Activated CD8-positive, alpha-beta memory T cell treated with anti-CD3 and anti-CD28 coated beads, Interleukin-2, amount 50 U/mL, for 4 hours (primary cell): Measurements from ENCODE around the gene LSP1.
"Not testable (repeated sequence)": the region's sequence is repeated elsewhere in the genome, so short reads cannot be mapped to it uniquely, and the experiment has no call there.

ENCODE experiments used
- DNase-seq: peaks from one replicate; pipeline ENCODE4 v3.0.0-alpha.2; 2020

The LSP1 gene

DNA sequence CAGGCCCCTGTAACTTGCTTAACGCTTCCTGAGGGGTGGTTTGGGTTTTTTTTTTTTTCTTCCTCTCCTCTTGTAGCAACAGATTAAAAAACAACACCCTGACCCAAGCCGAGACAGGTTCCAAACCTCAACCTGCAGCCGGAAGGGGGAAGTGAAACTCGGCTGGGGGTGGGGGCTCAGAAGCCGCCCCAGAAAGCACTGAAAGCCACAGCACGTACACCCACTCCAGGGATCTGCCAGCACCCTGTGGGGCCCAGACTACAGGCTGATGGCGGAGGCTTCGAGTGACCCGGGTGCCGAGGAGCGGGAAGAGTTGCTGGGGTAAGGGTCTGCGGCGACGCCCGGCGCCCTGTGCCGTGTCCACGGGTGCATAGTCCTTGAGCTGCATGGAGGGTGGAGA lies at the start of gene LSP1:
Gene LSP1, plus strand, starts transcription at position 208 of the 400 bp plus-strand sequence. Its CDS starts 61 bp downstream, at position 269.
- peak; percentile 72 for DNase-seq

DNA sequence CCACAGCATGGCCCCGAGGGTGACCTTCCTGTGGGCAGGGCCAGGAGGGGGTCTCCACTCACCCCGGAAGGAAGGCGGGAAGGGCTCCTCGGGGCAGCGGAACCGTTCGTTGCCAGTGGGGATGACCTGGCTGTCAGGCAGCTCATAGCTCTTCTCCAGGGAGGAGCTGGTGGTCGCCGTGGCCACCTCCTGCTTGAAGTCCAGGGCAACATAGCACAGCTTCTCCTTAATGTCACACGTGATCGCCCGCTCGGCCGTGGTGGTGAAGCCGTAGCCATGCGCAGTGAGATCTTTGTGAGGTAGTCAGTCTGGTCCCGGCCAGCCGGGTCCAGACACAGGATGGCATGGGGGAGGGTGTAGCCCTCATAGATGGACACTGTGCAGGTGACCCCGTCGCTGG lies 49.6 kb upstream of the LSP1 start:
- DNase-seq: no peak

GRCh38 chr11:1803835-1804519 lies 48.9 kb upstream of the LSP1 start:
- not testable (repeated sequence) for DNase-seq

GRCh38 chr11:1805525-1805924 lies 47.4 kb upstream of the LSP1 start:
- no peak for DNase-seq

- no peak for DNase-seq
These were observed 45.5 kb upstream of the LSP1 start for GRCh38 chr11:1807264-1807995.

DNA sequence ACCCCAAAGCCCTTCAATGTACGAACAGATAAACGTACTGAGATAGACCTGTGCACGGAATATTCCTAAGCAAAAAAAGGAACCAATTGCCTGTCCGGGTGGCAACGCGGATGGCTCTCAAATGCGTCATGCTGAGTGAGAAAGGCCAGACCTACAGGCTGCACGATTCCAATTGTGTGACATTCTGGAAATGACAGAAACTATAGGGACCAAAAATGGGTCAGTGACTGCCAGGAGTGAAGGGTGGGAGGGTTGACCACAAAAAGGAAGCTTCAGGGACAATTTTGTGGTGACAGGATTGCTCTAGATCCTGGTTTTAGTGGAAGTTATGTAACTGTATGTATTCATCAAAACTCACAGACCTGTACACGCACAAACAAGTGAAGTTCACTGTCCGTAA lies 42.1 kb upstream of the LSP1 start:
- DNase-seq: no peak

GRCh38 chr11:1812274-1812673 lies 40.6 kb upstream of the LSP1 start:
- no peak for DNase-seq

- no peak for DNase-seq
These were observed 40.1 kb upstream of the LSP1 start for GRCh38 chr11:1812801-1813200.

- not testable (repeated sequence) for DNase-seq
These were observed 39.5 kb upstream of the LSP1 start for GRCh38 chr11:1813356-1813755.

- no peak for DNase-seq
These were observed 38.2 kb upstream of the LSP1 start for GRCh38 chr11:1814691-1815090.

- DNase-seq: no peak
These were observed 37.6 kb upstream of the LSP1 start for GRCh38 chr11:1815311-1815710.

GRCh38 chr11:1815751-1816150 lies 37.1 kb upstream of the LSP1 start:
- DNase-seq: no peak

DNA sequence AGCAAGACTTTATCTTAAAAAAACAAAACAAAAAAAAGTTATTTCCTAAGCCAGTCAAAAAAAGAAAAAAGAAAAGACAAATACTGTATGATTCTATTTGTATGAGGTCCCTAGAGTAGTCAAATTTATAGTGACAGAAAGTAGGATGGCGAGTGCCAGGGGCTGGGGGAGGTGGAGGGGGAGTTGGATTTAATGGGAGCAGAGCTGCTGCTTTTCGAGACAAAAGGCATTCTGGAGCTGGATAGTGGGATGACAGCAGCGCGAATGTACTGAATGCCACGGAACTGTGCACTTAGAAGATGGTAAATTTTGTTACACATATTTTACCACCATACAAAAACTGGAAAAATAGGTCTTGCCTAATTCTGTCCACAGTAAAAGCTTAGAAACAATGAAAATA lies 35.9 kb upstream of the LSP1 start:
- no peak for DNase-seq

DNA sequence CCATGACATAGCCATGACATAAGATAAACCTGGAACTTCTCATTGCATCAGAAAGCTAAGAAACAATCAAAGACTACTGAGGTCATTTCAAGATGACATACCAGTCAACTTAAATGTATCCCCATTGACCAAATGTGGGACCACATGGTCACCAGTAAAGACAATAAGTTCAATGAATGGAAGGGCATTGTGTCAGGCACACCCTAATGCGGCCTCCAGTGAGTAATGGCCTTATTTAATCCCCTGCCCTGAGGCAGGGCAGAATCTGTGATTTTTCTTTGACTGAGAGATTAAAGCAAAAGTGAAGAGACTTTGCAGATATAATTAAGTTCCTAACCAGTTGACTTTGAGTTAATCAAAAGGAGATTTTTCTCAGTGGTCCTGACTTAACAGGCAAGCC lies 35.4 kb upstream of the LSP1 start:
- no peak for DNase-seq

DNA sequence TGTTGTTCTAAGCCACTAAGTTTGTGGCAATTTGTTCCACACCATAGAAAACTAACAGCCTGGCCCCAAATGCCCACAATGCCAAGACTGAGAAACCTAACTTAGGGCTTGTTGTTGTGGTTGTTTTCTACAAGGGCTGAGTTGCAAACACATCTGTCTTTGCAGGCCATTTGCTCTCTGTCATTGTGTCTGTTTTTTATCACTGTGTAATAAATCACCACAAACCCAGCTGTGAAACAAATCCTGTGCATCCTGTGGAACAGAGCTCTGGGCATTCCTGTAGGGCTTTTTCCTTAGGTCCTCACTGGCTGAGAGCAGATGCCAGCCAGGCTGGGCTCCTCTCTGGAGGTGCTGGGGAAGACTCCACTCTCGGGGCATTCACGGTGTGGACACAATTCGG lies 33.8 kb upstream of the LSP1 start:
- no peak for DNase-seq

DNA sequence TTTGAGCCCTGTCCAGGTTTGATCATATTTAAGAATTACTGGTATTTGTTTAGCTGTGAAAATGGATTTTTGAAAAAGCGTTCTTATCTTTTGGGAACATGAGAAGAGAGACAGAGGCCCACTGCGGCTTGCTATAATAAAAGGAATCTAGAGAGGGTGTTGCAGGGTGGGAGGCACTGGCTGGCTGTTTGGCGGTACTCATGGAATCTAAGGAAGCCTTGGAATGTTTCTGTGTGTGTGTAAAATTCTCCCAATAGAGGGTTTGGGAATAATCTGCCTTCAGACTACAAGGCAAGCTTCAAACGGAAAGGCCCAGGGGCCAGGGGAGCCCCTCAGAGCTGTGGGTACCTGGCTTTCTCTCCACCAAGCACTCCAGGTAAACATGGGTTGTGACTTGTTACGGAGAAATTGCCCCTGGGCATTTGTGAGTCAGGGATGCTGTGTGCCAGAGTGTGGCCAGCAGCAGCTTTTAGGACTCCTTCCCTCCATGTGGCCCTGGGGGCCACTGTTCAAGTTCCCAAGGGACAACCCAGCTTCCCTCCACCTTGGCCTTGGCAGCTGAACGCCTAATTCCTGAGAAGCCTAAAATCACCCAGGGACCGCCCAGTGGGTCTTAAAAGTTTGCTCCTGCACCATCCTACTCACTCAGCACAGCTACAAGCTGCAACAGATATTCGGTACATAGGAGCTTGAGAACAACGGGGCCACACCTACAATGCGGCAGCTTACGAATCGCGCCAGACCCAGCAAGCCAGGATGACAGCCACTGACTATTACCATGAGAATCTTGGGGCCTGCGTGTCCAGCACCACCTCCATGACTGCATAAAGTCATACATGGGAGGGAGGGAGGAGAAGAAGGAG lies 32.2 kb upstream of the LSP1 start:
- no peak for DNase-seq

- no peak for DNase-seq
These were observed 31.3 kb upstream of the LSP1 start for GRCh38 chr11:1821562-1821961.

DNA sequence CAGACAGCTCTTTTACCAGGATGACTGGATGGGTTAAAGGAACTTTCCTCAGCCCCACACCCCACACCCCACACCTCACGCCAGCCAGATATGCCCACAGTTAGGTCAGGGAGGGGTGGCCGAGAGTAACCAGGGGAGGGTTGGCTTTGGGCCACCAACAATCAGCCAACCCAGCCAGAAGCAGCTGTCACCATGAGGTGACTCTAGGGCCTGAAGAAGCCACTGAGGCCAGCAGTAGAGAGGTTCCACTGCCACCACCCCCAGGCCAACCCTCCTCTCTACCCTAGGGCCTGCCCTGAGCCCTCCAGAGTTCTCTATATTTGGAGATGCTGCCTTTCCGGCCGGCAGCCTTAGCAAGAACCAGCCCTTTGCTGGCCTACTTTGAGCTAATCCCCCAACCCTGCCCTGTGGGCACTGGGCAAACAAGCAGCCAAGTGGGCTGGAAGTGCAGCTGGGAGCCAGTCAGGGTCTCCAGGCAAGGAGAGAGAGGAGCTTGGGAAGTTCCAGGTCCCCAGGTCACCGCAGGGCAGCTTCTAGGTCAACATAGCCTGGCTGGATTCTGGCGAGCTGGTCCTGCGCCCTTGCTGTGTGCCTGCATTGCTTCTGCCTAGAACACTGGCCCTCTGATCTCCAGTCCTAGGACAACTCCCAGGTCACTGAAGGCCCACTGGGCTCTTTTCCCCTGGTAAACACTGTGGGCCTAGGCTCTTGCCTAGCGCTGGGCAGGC lies 30.1 kb upstream of the LSP1 start:
- DNase-seq: no peak

- DNase-seq: no peak
These were observed 29.3 kb upstream of the LSP1 start for GRCh38 chr11:1823376-1824220.

DNA sequence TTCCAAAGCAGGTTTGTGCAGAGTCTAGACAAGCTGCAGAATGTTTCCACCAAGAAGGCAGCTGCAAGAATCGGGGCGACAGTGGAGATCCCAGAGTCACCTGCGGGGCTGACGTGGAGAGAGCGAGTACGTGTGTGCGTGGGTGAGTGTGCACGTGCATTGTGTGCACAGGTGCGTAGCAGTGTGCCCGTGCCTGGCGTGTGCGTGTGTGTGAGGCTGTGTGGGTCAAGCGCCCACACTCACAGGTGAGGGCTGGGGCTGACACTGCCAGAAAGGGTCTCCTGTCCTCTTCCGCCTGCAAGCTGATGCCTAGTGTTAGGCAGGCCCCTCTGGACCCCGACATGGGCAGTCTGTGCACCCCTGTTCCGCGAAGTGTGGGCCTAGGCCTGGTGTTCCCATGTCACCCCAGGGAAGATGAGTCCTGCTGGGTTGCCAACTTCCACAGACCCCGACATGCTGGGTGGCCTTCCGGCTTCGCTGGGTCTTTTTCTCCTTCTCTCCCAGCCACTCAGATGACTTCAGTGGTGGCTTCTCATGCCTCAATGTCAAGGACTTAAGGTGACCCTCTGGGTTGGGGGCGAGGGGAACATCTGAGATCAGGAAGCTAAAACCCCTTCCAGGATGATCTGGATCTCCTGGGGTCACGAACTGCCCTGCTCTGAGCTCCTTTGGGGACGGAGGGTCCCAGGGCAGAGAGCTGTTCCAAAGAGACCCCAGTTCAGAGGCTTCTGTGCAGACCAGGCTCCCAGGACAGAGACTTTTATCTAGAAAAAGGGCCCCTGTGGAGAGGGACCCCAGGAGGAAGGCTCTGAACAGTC lies 28.5 kb upstream of the LSP1 start:
- no peak for DNase-seq
